ENCODE measurements around the gene SI.

DNA sequence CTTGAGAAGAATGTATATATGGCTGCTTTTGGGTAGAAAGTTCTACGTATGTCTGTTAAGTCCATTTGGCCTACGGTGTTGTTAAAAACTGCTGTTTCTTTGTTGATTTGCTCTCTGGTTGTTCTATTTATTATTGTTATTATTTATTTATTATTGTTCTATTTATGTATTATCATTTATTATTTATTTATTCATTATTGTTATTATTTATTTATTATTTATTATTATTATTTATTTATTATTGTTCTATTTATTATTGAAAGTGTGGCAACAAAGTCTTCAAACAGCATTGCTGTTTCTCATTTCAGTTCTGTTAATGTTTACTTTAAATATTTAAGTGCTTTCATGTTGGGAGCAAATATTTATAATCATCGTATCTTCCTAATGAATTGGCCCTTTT lies 66.7 kb downstream of the SI start:
- TF ChIP-seq, protein P1, sequence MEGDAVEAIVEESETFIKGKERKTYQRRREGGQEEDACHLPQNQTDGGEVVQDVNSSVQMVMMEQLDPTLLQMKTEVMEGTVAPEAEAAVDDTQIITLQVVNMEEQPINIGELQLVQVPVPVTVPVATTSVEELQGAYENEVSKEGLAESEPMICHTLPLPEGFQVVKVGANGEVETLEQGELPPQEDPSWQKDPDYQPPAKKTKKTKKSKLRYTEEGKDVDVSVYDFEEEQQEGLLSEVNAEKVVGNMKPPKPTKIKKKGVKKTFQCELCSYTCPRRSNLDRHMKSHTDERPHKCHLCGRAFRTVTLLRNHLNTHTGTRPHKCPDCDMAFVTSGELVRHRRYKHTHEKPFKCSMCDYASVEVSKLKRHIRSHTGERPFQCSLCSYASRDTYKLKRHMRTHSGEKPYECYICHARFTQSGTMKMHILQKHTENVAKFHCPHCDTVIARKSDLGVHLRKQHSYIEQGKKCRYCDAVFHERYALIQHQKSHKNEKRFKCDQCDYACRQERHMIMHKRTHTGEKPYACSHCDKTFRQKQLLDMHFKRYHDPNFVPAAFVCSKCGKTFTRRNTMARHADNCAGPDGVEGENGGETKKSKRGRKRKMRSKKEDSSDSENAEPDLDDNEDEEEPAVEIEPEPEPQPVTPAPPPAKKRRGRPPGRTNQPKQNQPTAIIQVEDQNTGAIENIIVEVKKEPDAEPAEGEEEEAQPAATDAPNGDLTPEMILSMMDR (IDR thresholded peaks at IDR 0.05; ENCODE audit: low read length) = no peak
- TF ChIP-seq EZH2 (optimal IDR thresholded peaks at IDR 0.05; ENCODE audit: low read depth, low read length) (no peak), EZH2phosphoT487 (IDR thresholded peaks at IDR 0.05; ENCODE audit: low read length) (no peak)

Data from MM.1S (cell line).